NCI-H460 (cell line): ENCODE results near the gene NPPC. TPM values are rescaled to one million over a fixed set of nuclear protein-coding genes. Genes with fewer than 3 reads are reported as not detected.
"Not testable (repeated sequence)": the region's sequence is repeated elsewhere in the genome, so short reads cannot be mapped to it uniquely, and the experiment has no call there.

Experiments used
- DNase-seq: peaks from one replicate; pipeline ENCODE4 v3.0.0-alpha.2; 2016; ENCODE audit warnings: low read depth; ENCODE audit errors: extremely low read depth
- polyA plus RNA-seq: library from polyadenylated mRNA; depleted of rRNA; stranded (reverse); fragments of >200 nt; gene quantifications from 2 replicates; pipeline ENCODE4 v1.2.3, GENCODE V29; 2014; cell fraction: nucleus; rRNA removed
- total RNA-seq: library from RNA; depleted of rRNA; stranded (reverse); fragments of >200 nt; shearing (Covaris generic); gene quantifications from 2 replicates; pipeline ENCODE4 v1.2.3, GENCODE V29; 2014; rRNA removed

Gene NPPC
- not detected in 2 replicates for total RNA-seq
- polyA plus RNA-seq, result not detected in 2 replicates

GRCh38 chr2:231926180-231926741, at the start of gene NPPC:
Gene NPPC (minus strand): TSS chr2:231926396. CDS start chr2:231926249, 147 bp downstream.
- DNase-seq, result peak; percentile 25

GRCh38 chr2:231975001-231975400, 48.8 kb upstream of the NPPC start:
- no peak for DNase-seq

- DNase-seq, result no peak
Observed at GRCh38 chr2:231970461-231970860, 44.3 kb upstream of the NPPC start.

- DNase-seq, result no peak
Observed at GRCh38 chr2:231968820-231969219, 42.6 kb upstream of the NPPC start.

GRCh38 chr2:231966886-231967285, 40.7 kb upstream of the NPPC start:
- no peak for DNase-seq

GRCh38 chr2:231965102-231965501, 38.9 kb upstream of the NPPC start:
- DNase-seq, result no peak

- peak; percentile 64 for DNase-seq
Observed at GRCh38 chr2:231961349-231962166, 35.4 kb upstream of the NPPC start, which contains the start of gene DIS3L2. Gene DIS3L2 (plus strand): TSS chr2:231961713. CDS start chr2:232014928, 53,215 bp downstream.

- DNase-seq, result no peak
Observed at GRCh38 chr2:231960810-231961348, 34.7 kb upstream of the NPPC start.

- no peak for DNase-seq
Observed at GRCh38 chr2:231957913-231958763, 31.9 kb upstream of the NPPC start.

GRCh38 chr2:231955758-231956472, 29.7 kb upstream of the NPPC start:
- DNase-seq, result no peak

- no peak for DNase-seq
Observed at GRCh38 chr2:231951452-231952035, 25.3 kb upstream of the NPPC start.

- DNase-seq, result no peak
Observed at GRCh38 chr2:231947694-231948093, 21.5 kb upstream of the NPPC start.

- DNase-seq, result not testable (repeated sequence)
Observed at GRCh38 chr2:231947112-231947511, 20.9 kb upstream of the NPPC start.

- no peak for DNase-seq
Observed at GRCh38 chr2:231946241-231946814, 20.1 kb upstream of the NPPC start.

GRCh38 chr2:231942180-231942579, 16.0 kb upstream of the NPPC start:
- no peak for DNase-seq

GRCh38 chr2:231941673-231942072, 15.5 kb upstream of the NPPC start:
- DNase-seq, result no peak

GRCh38 chr2:231940795-231941194, 14.6 kb upstream of the NPPC start:
- DNase-seq, result no peak

GRCh38 chr2:231939022-231939421, 12.8 kb upstream of the NPPC start:
- no peak for DNase-seq

- DNase-seq, result no peak
Observed at GRCh38 chr2:231937057-231937456, 10.9 kb upstream of the NPPC start.
